ENCODE data around the gene LGR5.

LGR5 gene

GRCh38 chr12:71438670-71439361 is 782 bp upstream of the LGR5 start:
- no peak for DNase-seq

DNA sequence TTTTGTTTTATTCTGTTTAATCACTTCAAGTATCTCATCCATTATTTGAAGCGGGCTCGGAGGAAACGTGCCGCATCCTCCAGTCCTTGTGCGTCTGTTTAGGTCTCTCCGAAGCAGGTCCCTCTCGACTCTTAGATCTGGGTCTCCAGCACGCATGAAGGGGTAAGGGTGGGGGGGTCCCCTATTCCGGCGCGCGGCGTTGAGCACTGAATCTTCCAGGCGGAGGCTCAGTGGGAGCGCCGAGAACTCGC is 311 bp upstream of the LGR5 start:
- no peak for DNase-seq

- DNase-seq = no peak
These were observed 756 bp downstream of the LGR5 start for GRCh38 chr12:71440345-71440762.

GRCh38 chr12:71440763-71441748 is 1.5 kb downstream of the LGR5 start:
- DNase-seq = no peak

DNA sequence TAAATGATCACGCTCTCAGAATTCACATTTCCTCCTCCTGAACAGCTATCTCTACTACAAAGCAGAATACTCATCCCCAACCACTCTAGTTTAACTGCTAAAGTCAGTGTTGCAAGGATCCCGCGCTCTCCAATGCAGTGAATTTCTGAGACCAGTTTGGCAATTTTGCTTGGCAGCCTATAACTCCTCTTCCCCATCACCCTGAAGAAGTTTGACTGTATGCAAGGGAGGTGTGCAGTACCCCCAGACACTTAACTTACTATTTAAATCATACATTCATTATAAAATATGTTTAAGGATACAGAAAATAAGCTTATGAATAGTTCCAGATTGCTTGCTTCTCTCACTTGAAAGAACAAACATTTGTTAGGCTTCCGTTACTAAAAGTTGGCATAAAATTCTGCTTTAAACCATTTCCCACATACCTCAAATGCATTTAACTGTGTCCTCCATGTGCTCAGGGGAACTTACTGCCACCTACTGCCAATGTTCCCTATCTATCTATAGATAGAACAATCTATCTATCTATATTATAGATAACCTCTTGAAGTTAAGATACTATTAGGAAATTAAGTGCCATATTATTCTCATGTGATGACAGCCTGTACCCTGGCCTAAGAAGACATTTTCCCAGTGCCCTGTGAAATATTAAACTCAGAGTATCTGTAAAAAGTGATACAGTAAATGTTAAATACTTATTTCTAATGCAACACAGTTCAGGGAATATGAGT is 2.4 kb downstream of the LGR5 start:
- DNase-seq = no peak

DNA sequence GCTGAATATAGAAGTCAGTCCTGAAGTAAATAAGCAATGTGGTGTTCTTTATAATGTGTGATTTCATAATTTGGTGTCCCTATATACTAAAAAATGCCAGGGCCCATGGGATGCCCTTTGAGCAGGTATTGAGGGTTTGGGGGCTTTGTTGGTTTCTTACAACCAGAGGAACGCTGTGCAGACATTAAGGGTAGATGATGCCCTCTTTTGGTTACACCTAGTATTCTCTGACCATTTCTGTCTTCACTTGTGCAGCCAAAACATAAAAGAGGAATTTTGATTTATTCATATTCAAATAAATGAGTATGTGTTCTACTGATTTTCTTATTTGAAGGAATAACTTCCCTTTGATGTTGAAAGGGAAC is 3.0 kb downstream of the LGR5 start:
- DNase-seq = no peak

- no peak for DNase-seq
These were observed 5.5 kb downstream of the LGR5 start for GRCh38 chr12:71445071-71445470.

GRCh38 chr12:71447691-71448132 is 8.1 kb downstream of the LGR5 start:
- DNase-seq = no peak

GRCh38 chr12:71448150-71448581 is 8.6 kb downstream of the LGR5 start:
- no peak for DNase-seq

- no peak for DNase-seq
These were observed 9.9 kb downstream of the LGR5 start for GRCh38 chr12:71449373-71450070.

DNA sequence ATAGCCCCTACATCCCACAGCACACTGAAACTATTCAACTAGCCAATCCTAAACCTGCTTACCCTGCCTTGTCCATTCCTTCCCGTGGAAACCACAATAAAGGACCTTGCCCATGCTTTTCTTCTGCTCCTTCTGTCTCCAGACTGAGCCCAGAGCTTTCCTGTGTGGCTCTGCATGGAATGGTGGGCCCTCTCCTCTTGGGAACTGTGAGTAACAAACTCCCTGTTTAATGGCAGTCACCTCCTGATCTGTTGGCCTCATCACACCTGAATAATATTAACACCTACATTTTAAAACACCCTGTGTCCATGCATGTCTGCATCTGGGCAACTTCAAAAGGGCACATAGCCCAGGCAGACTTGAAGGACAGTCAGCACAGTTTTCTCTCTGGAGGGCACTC is 12.4 kb downstream of the LGR5 start:
- DNase-seq = no peak

DNA sequence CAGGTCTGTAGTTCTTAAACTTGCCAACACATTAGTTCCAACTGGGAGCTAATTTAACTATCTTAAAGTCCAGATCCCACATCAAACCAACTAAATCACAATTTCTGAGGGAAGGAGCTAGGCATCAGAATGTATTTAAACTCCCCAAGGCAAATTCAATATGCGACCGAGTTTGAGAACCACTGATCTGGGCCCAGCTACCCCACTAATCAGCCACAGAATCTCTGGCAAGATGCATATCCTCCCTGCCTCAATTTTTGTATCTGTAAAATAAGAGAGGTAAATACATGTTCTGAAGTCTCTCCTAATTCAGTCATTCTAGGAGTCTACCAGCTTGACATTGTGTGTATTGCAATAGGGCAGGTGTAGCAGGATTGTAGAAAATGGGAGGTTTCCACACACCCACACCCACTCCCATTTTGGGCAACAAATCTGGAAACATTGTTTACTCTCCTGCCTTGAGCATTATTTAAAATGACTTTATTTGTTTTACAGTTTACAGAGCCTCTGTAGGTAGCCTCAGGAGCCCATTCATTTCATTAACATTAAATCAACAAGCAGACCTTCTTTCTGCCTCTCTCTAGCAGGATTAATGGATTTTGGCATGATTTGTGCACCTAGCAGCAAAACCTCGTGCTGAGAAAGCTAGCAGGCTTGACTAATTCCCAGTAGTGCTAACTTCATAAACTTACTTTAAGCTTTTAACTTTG is 15.6 kb downstream of the LGR5 start:
- DNase-seq = no peak

GRCh38 chr12:71456316-71456715 is 16.7 kb downstream of the LGR5 start:
- DNase-seq = no peak

DNA sequence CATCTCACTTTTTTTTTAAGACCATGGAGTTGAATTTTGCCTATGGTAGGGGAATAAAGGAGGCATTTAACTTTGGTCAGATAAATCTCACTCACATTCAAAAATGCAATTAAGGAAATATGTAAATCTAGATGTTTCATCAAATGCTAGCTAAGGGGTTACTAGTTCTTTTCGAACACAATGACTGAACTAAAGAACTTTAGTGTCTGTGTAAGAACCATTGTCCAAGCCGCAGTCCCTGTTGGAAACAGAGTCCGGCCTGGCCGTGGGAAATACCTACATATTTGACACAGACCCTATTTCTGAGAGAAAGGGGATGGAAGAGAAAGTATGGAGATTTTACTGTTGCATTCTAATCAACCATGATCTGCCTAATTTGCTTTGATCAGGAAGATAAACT is 17.4 kb downstream of the LGR5 start:
- no peak for DNase-seq

DNA sequence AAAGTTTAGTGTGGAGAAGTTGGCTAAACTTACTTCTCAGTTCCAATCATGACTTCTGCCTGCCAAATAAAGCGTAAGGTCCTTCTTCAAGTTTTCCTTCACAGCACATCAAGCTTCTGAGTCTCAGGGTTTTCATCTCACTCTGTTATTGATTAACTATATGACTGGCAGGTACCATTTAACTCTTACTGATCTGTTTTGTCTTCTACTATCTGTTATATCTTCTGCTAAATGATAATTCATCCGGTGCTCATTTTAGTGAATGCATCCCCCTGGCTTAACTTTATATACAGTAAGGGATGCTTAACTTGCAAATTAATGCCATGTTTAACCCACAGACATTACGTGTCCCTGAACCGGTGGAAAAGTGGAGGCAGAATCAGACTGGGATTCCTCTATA is 20.7 kb downstream of the LGR5 start:
- no peak for DNase-seq

DNA sequence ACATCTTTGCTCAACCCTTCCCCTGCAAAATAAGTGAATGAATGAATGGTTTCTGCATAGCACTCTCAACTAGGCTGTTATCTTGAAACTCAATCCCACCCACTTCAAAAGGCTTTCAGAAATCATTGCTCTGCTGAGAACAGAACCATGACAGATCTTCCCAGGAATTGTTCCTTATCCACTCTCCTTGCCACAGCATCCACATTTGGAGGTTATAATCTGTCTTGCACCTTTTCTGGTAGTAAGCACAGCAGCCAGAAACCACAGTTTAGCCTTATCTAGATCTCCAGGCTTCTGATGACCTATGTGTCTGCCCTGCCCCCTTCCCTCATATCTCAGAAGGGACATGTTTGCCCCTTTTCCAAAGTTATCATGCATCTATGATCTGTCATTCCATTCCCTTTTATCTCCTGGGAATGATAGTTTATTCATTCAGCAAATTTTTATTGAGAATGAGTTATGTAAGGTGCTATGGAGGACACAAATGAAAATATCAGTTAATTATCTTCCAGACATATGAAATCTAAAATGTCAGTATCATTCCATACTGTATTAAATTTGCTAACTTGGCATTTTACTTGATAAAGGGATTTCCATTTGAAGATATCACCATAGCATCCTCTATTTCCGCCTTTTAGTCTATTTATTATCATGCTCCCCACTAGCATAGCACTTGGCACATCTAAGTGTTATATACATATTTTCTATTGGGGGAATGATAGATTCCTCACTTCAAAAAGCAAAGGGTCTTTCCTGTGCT is 21.4 kb downstream of the LGR5 start:
- no peak for DNase-seq

DNA sequence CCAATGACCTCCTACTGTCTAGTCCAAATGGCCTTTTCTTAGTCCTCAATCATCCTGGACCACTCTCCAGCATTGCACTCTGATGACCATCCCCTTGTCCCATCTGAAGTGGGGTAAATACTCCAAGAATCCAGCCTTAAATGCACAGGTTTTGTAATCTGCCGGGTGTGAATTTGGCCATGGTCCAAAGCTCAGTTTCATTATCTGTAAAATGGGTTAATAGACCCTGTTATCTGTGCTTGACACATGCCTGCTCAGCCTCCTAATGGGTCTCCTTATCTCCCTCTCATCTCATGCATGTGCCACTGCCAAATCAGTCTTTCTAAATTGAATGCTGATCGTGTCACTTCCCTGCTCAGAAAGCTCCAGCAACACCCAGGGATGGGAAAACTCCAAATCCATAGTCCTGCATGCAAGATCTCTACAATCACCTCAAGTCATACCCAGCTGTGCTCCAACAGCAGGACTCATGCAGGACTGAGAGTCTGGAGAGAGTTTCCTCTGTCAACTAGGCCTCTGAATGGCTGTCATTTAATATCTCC is 22.3 kb downstream of the LGR5 start:
- no peak for DNase-seq

DNA sequence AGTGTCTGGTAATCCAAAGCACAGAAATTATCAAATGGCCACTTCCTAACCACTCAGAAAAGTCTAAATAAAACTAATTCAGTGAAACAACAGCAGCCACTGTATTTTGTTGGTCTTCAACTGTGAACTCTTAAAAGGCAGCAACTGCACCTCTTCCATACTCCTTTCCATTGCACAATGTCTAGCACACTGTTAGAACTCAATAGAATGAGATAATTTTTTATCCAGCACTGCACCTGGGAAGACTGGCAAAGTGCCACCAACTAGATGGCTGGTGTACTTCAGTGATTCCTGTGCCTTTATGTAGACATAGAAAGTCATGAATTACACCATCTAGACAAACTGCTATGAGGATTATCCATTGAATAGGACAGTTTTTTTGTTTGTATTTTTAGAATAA is 26.2 kb downstream of the LGR5 start:
- DNase-seq = no peak

- no peak for DNase-seq
These were observed 29.7 kb downstream of the LGR5 start for GRCh38 chr12:71469258-71469750.

DNA sequence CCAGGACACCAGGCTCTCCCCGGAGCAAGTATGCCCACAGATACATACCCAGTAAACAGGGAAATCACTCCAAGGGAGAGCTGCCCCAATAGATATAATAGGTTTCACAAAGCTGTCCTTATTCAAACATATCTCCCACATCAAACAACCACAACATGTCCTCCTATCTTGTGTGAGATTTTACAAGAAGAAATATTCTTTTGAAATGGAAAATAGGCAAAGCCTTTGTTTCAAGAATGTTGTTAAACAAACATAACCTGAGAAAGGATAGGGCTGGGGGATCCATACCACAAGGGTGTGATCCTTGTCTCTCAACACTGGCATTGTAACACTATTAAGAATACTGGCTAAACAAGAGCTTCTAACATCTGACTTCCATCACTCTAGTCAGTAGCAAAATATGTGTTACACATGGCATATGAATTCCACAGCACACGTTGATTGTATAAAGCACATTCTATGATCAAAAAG is 32.9 kb downstream of the LGR5 start:
- DNase-seq = no peak

DNA sequence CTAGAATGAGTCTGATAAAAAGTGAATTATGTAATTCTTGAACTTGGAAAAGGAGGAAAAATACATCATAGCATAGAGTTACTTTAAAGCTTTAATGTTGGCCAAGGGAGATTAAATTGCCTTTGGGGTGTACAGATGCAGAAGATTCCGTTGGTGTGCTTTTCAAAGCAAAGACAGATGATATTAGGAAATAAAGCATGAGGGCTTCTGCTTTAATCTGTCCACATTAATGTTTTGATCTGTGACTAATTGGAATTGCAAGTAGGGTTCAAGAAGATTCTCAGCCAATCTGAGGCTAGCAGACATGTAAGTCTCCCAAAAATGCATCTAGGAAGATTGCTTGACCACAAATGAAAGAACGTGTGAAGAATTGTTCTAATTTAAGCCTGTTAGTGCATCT is 35.2 kb downstream of the LGR5 start:
- DNase-seq = no peak

Measured in activated CD4-positive, alpha-beta T cell treated with anti-CD3 and anti-CD28 coated beads for 1 hour (primary cell).